Dedifferentiated amniotic fluid mesenchymal stem cell (primary cell): ENCODE results near the gene RASSF10.

Source experiments
- DNase-seq: peaks from one replicate; pipeline ENCODE4 v3.0.0-alpha.2; 2016; ENCODE audit errors: extremely low spot score

RASSF10 gene

GRCh38 chr11:13055200-13055599 is 46.1 kb downstream of the RASSF10 start:
- no peak for DNase-seq

- DNase-seq: no peak
These were observed 52.3 kb downstream of the RASSF10 start for GRCh38 chr11:13061294-13061990.
